ENCODE results near the gene CHST13.

The CHST13 gene

GRCh38 chr3:126523745-126524428 lies at the start of gene CHST13:
TSS of gene CHST13 (plus strand) at chr3:126524155. CDS start at chr3:126524333, 178 bp downstream.
- H3K4me3 ChIP-seq (ENCODE audit: low read depth, low read length), result peak within 1 kb of the TSS; percentile 37
- DNase-seq (ENCODE audit: low read depth), result no peak

DNA sequence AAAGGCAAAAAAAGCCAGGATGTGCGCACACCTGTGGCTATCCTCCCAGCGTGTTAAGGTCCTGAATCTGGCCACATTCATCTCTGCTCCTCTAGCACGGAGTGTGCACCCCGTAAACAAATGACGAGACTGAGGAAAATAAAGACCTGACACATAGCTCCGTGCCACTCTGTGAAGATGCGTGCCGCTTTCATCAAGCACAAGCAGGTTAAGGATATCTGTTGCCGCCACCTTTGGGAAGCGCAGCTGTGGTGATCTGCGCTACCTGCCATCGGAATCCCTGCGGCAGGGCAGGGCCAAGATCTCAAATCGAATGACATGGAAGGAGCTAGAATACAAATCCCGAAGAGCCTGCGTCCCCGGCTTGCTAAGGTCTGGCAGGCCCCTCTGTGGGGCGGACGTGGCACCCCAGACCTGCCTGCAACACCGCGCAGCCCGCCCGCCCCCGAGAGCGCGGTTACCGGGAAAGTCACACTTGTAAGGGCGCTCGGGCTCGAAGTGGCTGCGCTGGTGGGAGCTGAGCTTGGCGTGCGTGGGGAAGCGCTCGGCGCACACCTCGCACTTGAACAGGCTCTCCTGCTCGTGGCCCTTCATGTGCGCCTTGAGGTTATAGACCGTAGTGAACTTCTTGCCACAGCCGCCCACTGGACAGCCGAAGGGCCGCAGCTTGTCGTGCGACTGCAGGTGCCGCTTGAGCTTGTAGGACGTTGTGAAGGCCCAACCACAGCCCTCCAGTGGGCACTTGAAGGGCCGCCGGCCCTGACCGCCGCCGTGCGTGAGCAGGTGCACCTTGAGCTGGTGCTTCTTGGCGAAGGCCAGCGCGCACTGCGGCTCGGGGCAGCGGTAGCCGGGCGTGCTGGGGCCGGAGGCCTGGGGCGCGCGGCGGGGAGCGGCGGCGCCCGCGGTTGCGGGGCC lies 49.2 kb upstream of the CHST13 start:
- peak overlapping the region; percentile 80 for H3K4me3 ChIP-seq (ENCODE audit: low read depth, low read length)
- DNase-seq (ENCODE audit: low read depth), result no peak

DNA sequence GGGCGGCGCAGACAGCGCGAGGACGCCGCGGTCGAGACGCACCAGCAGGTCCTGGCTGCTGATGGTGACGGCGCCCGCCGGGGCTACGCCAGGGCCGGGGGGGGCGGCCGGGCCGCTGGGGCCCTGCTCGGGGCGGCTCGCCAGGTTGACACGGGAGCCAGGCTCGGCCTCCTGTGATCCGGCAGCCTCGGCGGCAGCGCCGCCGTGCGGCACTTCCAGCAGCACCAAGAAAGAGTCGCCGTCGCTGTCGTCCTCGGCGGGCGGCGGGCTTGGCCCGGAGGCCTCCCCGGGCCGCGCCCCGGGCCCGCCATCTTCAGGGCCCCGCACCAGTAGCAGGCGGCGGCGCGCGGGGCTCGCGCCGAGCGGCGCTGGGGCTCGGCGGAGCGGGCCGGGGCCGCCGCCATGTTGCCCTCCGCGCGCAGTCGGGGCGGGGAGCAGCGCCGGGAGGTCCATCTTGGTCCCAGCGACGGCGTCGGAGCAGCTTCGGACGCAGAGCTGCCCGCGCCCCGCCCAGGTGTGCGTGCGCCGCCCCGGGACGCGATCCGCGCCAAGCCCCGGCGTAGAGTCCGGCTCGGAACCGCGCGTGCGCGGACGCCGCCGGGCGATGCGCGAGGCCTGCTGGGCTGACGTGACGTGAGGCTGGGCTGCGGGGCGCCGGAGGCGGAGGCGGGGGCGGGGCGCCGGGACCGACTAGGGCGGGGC lies 48.4 kb upstream of the CHST13 start, which contains the start of gene ZXDC:
TSS of gene ZXDC (minus strand) at position 479 of the 702 bp plus-strand sequence. CDS start at position 453, 26 bp downstream.
- H3K4me3 ChIP-seq (ENCODE audit: low read depth, low read length), result peak within 1 kb of the TSS; percentile 80
- DNase-seq (ENCODE audit: low read depth), result peak; percentile 77

DNA sequence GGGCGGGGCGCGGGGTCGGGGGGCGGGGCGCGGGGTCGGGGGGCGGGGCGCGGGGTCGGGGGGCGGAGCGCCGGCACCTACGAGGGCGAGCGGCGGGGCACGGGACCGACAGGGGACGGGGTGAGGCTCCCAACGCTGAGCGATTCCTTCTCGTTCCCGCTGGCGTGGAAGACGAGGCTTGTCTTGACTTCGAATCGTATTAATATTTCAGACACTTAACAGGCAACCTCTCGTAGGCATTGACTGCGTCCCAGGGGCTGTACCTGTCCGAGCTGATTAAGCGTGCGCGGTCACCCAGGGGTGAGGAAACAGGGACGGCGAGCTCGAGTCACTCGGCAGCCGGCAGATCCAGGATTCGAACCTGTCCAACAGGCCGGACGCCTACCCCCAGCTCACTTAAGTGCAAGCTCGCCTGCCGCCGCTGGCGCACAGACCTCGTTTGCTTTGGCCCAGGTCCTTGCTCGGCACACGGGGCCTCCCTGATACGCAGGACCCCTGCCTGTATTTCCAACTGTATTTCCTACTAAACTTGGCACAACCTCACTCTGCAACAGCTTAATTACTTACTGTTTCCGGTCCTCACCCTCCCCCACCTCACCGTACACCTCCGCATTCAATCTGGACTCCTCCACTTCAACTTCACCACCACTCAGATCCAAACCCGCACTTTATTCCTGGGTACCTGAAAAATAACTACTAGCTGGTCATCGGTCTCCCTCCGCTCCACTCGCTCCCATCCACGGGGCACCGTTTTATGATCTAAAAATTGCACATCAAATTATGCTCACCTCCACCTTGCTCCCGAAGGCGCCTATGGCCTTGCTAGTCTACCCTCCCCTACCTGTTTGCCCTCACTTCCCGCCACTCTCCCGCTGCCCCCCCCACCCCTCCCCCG lies 47.5 kb upstream of the CHST13 start:
- peak overlapping the region; percentile 70 for H3K4me3 ChIP-seq (ENCODE audit: low read depth, low read length)
- DNase-seq (ENCODE audit: low read depth), result no peak

GRCh38 chr3:126477061-126477380 lies 46.9 kb upstream of the CHST13 start:
- no peak overlapping the region for H3K4me3 ChIP-seq (ENCODE audit: low read depth, low read length)

GRCh38 chr3:126478581-126479310 lies 45.2 kb upstream of the CHST13 start:
- no peak overlapping the region for H3K4me3 ChIP-seq (ENCODE audit: low read depth, low read length)
- no peak for DNase-seq (ENCODE audit: low read depth)

More at GRCh38 chr3:126477061-126477380, 46.9 kb upstream of the CHST13 start:
- no peak for DNase-seq (ENCODE audit: low read depth)

DNA sequence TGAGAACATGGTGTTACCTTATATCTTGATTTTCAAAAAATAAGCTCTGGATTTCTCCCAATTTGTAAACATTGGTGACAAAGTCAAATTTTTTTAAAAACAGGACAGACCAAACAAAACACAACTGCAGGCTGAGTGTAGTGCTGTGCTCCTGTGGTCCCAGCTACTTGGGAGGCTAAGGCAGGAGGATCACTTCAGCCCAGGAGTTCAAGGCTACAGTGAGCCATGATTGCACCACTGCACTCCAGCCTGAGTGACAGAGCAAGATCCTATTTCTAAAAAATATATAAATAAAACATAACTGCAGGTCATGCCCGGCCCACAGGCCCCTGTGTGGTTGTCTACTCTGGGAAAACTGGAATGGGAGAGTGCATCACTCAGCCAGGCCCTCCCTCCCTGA lies 44.3 kb upstream of the CHST13 start:
- H3K4me3 ChIP-seq (ENCODE audit: low read depth, low read length), result no peak overlapping the region
- no peak for DNase-seq (ENCODE audit: low read depth)

DNA sequence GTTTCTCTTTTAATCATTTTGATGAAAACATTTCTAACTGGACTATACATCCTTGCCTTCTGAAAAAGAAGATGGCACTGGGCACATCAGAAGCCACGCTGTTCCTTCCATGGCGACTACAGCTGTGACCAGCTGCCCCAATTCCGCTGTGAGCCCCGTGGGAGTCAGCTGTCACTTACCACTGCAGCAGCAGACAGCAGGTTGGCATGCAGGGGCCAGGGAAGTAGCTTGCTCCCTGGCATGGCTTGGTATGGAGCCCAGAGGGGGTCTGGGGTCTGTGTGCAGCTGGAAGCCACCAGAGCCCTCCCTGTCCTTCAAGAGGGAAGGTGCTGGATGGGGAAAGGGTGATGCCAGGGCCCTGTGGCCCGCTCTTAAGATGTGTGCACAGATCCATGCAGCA lies 43.7 kb upstream of the CHST13 start:
- no peak overlapping the region for H3K4me3 ChIP-seq (ENCODE audit: low read depth, low read length)

GRCh38 chr3:126480861-126481260 lies 43.1 kb upstream of the CHST13 start:
- no peak for DNase-seq (ENCODE audit: low read depth)

More for the DNA sequence above, 43.7 kb upstream of the CHST13 start:
- DNase-seq (ENCODE audit: low read depth), result no peak

DNA sequence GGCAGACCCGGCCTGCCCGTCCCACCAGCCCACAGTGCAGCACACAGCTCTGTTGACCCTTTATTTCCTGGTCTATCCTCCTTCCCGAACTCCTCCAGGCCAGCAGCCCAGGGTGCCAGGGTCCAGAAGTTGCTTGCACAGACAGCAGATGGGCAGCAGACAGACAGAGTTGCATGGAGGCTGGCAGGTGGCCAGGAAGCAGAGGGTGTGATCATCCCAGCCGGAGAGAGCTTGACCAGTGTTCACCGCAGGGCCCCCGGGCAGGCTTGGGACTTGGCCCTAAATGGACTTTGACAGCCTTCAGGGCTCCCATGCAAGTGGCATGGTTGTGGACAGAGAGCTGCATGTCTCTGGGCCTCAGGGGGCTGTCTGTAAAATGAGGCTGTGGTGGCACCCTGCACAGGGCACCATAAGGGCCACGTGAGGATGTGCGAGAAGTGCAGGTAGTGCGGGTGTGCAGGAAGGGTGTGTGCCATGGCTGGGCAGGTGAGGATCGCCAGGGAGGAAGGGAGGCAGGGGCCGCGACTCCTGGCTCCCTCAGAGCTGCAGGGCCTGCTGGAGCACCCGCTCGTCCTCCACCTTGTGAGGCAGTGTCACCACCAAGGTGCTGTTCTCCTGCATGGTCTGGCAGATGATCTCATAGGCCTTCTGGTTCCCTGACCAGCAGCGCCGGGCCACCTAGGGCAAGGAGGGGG lies 42.0 kb upstream of the CHST13 start:
- no peak overlapping the region for H3K4me3 ChIP-seq (ENCODE audit: low read depth, low read length)
- DNase-seq (ENCODE audit: low read depth), result no peak

More at GRCh38 chr3:126480861-126481260, 43.1 kb upstream of the CHST13 start:
- H3K4me3 ChIP-seq (ENCODE audit: low read depth, low read length), result no peak overlapping the region

DNA sequence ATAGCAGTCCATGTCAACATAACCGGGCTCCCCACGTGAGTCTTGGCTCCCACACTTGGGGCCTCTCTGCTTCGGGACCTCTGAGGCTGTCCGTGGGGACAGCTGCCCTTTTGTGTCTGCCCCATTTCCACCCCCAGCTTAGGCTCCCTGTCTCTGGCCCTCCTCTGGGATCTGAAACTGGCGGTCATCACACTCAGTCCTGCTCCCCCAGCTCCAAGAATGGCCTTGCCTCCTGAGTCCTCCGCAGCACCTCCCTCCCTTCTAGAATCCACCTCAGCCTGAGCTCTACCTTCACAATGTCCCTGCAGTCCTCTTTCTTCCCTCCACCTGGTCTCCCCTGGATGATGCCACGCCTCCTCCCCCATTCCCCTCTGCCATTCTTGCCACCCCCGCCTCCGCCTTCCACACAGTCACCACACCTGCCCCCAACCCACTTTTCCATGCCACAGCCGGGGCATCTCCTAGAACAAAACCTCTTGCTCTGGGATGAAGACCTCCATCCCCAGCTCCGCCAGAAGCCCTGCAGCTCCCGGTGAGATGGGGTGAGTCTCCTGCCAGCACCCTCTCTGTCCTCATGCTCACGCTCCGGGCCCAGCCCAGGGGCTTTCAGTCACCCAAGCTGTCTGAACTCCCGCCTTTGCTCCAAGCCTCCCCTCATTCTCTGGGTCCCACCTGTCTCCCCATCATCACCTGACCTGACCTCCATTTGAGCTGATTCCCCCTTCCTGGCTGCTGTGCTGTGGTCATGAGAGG lies 41.3 kb upstream of the CHST13 start:
- no peak overlapping the region for H3K4me3 ChIP-seq (ENCODE audit: low read depth, low read length)
- no peak for DNase-seq (ENCODE audit: low read depth)

- H3K4me3 ChIP-seq (ENCODE audit: low read depth, low read length), result no peak overlapping the region
- DNase-seq (ENCODE audit: low read depth), result no peak
Measured at GRCh38 chr3:126483321-126483761, 40.6 kb upstream of the CHST13 start.

DNA sequence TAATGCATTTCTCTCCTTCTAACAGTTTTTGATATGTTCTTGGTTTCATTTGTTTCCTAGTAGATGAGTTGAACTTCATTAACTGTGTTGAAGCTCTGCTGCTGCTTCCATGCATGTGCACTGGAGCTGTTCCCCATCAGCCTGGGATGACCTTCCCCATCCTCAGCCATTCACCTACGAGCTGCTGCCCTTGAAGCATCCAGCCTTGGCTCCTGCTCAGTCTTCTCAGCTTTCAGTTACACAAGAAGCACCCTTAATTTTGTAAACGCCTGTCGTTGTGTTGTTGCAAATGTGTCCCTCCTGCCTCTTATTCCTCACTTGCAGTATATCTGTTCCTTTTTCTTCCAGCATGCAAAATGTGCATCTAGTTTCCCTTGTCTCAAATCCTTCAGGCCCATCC lies 39.8 kb upstream of the CHST13 start:
- DNase-seq (ENCODE audit: low read depth), result no peak
- H3K4me3 ChIP-seq (ENCODE audit: low read depth, low read length), result no peak overlapping the region

- H3K4me3 ChIP-seq (ENCODE audit: low read depth, low read length), result no peak overlapping the region
- no peak for DNase-seq (ENCODE audit: low read depth)
Measured at GRCh38 chr3:126484662-126485061, 39.3 kb upstream of the CHST13 start.

DNA sequence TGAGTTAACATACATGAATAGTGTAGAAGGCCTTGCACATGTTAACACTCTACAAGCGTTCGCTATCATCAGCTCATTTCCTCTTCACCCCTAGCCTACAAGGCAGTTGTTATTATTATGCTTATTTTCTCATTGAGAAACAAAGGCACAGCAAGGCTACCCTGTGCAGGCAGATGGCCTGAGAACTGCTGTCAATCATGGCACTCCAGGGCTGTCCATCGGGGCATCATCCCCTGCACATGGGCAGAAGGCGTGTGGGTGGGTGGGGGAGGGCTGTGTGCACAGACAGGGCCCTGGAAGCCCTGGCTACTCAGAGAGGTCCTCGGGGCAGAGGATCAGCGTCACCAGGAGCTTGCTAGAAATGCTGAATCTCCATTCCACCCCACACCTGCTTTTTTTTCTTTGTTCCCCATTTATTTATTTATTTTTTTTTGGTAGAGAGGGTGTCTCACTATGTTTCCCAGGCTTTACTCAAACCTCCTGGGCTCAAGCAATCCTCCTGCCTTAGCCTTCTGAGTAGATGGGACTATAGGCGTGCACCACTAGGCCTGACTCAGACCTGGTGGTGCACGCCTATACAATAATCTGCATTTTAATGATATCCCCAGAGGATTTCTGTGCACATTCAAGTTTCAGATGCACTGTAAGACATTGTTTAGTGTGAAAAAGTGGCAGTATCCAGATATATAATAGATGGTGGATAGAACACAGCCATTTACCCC lies 38.6 kb upstream of the CHST13 start:
- no peak for DNase-seq (ENCODE audit: low read depth)
- no peak overlapping the region for H3K4me3 ChIP-seq (ENCODE audit: low read depth, low read length)

GRCh38 chr3:126485956-126486355 lies 38.0 kb upstream of the CHST13 start:
- DNase-seq (ENCODE audit: low read depth), result no peak

More at GRCh38 chr3:126485956-126486355, 38.0 kb upstream of the CHST13 start:
- H3K4me3 ChIP-seq (ENCODE audit: low read depth, low read length), result no peak overlapping the region
